SH-SY5Y (cell line): ENCODE measurements around the gene SMOC1.

Source experiments
- GATA2 ChIP-seq: IDR thresholded peaks from 2 replicates; pipeline ENCODE4 v1.6.1; 2011; ENCODE audit warnings: mild to moderate bottlenecking, low read depth, low read length
- GATA3 ChIP-seq: IDR thresholded peaks from 2 replicates; pipeline ENCODE4 v1.6.1; 2011; ENCODE audit warnings: low read depth, mild to moderate bottlenecking, low read length, moderate library complexity

DNA sequence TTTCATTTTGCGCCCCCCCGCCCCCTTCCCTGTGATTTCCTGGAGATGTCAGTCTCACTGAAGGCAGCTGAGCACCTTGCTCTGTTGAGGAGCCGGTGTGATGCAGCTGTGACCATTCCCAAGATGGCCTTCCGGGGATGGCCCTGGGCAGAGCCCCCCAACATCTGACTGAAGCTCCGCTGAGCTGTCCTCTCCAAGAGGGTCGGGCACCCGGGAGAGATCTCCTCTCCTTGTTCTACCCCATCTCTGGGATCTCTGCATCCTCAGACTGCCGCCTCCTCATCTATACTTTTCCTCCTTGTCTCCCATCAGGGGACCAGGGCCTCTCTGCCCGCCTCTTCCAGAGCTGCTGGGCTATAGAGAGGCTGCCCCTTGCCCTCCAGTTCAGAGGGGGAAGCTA, 965 bp upstream of the SMOC1 start:
- no peak for TF ChIP-seq GATA2
- no peak for TF ChIP-seq GATA3
